ENCODE measurements around the gene L3MBTL3. TPM values are rescaled to one million over a fixed set of nuclear protein-coding genes. Genes with fewer than 3 reads are reported as not detected.

L3MBTL3 gene
- total RNA-seq, 1 experiment from 2014 or later = 14.3 TPM

- Mint-ChIP-seq H3K9me3 (ENCODE audit: unreplicated experiment) (no peaks in the 10 kb centered on the region), H3K27ac (ENCODE audit: unreplicated experiment) (no peak overlapping the region), H3K4me1 (ENCODE audit: low read depth, unreplicated experiment) (no peaks in the 10 kb centered on the region), H3K27me3 (ENCODE audit: insufficient read depth, unreplicated experiment) (no peaks in the 10 kb centered on the region), H3K36me3 (ENCODE audit: insufficient read depth, unreplicated experiment) (no peaks in the 10 kb centered on the region), H3K4me3 (ENCODE audit: unreplicated experiment) (no peak overlapping the region)
- Histone ChIP-seq H3K27me3 (replicated peaks; ENCODE audit: control insufficient read depth, insufficient read depth, low read length) (no peaks in the 10 kb centered on the region), H3K9me3 (no peaks in the 10 kb centered on the region), H3K4me1 (no peaks in the 10 kb centered on the region), H3K4me3 (ENCODE audit: low read depth, low read length) (no peak overlapping the region), H3K36me3 (ENCODE audit: control insufficient read depth, insufficient read depth, low read length) (no peaks in the 10 kb centered on the region)
- POLR2A ChIA-PET = no interaction called here
- no peak for DNase-seq
- intact Hi-C loops (cut with micrococcal nuclease; ENCODE audit: unreplicated experiment) = no loop called here
- BruUV-seq (replicated peaks) = no TSS peak
- CTCF ChIA-PET = no interaction called here
- TF ChIP-seq CTCF (IDR thresholded peaks at IDR 0.05; ENCODE audit: insufficient read depth in 1 of 2, low read depth in 1 of 2, low read length in 1 of 2, severe bottlenecking in 1 of 2, unreplicated experiment in 1 of 2) = no peak
Observed at GRCh38 chr6:129989396-129989795, 29.0 kb upstream of the L3MBTL3 start.

- peaks cover 10% of the 10 kb centered on the region for H3K4me1 Mint-ChIP-seq (ENCODE audit: low read depth, unreplicated experiment)
- DNase-seq = no peak
- CTCF ChIA-PET = interaction anchor here (1.2 kb wide), 1 partner anchor 28 kb away, joined by 4 read pairs; no protein-coding TSS in a partner anchor
- POLR2A ChIA-PET = no interaction called here
- no peaks in the 10 kb centered on the region for H3K9me3 ChIP-seq
- intact Hi-C loops (cut with micrococcal nuclease; ENCODE audit: unreplicated experiment) = no loop called here
- H3K36me3 Mint-ChIP-seq (ENCODE audit: insufficient read depth, unreplicated experiment) = no peaks in the 10 kb centered on the region
- no peak overlapping the region for H3K27ac Mint-ChIP-seq (ENCODE audit: unreplicated experiment)
- BruUV-seq (replicated peaks) = no TSS peak
- H3K4me1 ChIP-seq = peaks cover 5% of the 10 kb centered on the region; the same call in 1 of the 2 replicates
- H3K27me3 ChIP-seq (replicated peaks; ENCODE audit: control insufficient read depth, insufficient read depth, low read length) = no peaks in the 10 kb centered on the region
- H3K4me3 ChIP-seq (ENCODE audit: low read depth, low read length) = no peak overlapping the region
- no peaks in the 10 kb centered on the region for H3K36me3 ChIP-seq (ENCODE audit: control insufficient read depth, insufficient read depth, low read length)
- no peaks in the 10 kb centered on the region for H3K9me3 Mint-ChIP-seq (ENCODE audit: unreplicated experiment)
- H3K4me3 Mint-ChIP-seq (ENCODE audit: unreplicated experiment) = no peak overlapping the region
- no peaks in the 10 kb centered on the region for H3K27me3 Mint-ChIP-seq (ENCODE audit: insufficient read depth, unreplicated experiment)
- no peak for TF ChIP-seq CTCF (IDR thresholded peaks at IDR 0.05; ENCODE audit: insufficient read depth in 1 of 2, low read depth in 1 of 2, low read length in 1 of 2, severe bottlenecking in 1 of 2, unreplicated experiment in 1 of 2)
Observed at GRCh38 chr6:129992881-129993280, 25.5 kb upstream of the L3MBTL3 start.

DNA sequence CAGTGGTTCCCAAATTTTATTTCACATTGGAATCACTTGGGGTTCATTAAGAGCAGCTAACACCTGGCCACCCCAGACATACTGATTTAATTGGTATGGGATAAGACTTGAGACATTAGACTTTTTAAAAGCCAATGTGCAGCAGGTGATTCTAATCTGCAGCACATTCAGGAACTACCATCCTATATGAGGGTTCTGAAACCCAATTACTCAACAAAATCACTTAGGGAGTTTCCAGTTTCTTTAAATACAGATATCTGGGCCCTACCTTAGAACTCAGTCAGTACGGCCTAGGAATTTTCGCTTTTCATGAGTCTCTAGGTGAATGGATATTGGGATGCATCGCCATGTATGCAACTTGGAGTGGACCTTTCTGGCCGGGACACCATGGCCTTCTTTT lies 24.0 kb upstream of the L3MBTL3 start:
- DNase-seq = no peak
- H3K4me1 ChIP-seq = peaks cover 5% of the 10 kb centered on the region; the same call in 1 of the 2 replicates
- ChIA-PET CTCF (interaction anchor here (1.1 kb wide), 1 partner anchor 13 kb away, joined by 3 read pairs; no protein-coding TSS in a partner anchor), POLR2A (no interaction called here)
- intact Hi-C loops (cut with micrococcal nuclease; ENCODE audit: unreplicated experiment) = no loop called here
- Mint-ChIP-seq H3K4me1 (ENCODE audit: low read depth, unreplicated experiment) (peaks cover 12% of the 10 kb centered on the region), H3K27me3 (ENCODE audit: insufficient read depth, unreplicated experiment) (no peaks in the 10 kb centered on the region), H3K4me3 (ENCODE audit: unreplicated experiment) (no peak overlapping the region), H3K27ac (ENCODE audit: unreplicated experiment) (no peak overlapping the region), H3K9me3 (ENCODE audit: unreplicated experiment) (no peaks in the 10 kb centered on the region), H3K36me3 (ENCODE audit: insufficient read depth, unreplicated experiment) (no peaks in the 10 kb centered on the region)
- BruUV-seq (replicated peaks) = no TSS peak
- no peaks in the 10 kb centered on the region for H3K36me3 ChIP-seq (ENCODE audit: control insufficient read depth, insufficient read depth, low read length)
- TF ChIP-seq CTCF (IDR thresholded peaks at IDR 0.05; ENCODE audit: insufficient read depth in 1 of 2, low read depth in 1 of 2, low read length in 1 of 2, severe bottlenecking in 1 of 2, unreplicated experiment in 1 of 2) = no peak
- H3K4me3 ChIP-seq (ENCODE audit: low read depth, low read length) = no peak overlapping the region
- H3K27me3 ChIP-seq (replicated peaks; ENCODE audit: control insufficient read depth, insufficient read depth, low read length) = no peaks in the 10 kb centered on the region
- no peaks in the 10 kb centered on the region for H3K9me3 ChIP-seq

All from Caco-2 (cell line).